HFFc6 (cell line): ENCODE data around the gene ZNF74. TPM values are rescaled to one million over a fixed set of nuclear protein-coding genes. Genes with fewer than 3 reads are reported as not detected.

Experiments used
- DNase-seq: peaks from one replicate; pipeline ENCODE4 v3.0.0-alpha.2; 2018
- H3K27ac Mint-ChIP-seq: 2 replicates; pipeline ENCODE4 v1.8.0; 2020; ENCODE audit warnings: mild to moderate bottlenecking, mixed read lengths
- H3K27me3 Mint-ChIP-seq: 2 replicates; pipeline ENCODE4 v1.8.0; 2021; ENCODE audit warnings: mild to moderate bottlenecking, moderate library complexity, mixed read lengths; ENCODE audit not compliant: insufficient read depth
- H3K36me3 Mint-ChIP-seq: 2 replicates; pipeline ENCODE4 v1.8.0; 2021; ENCODE audit warnings: low read depth, mixed read lengths
- H3K4me1 Mint-ChIP-seq: 2 replicates; pipeline ENCODE4 v1.8.0; 2020; ENCODE audit warnings: low read depth, mixed read lengths
- H3K4me3 Mint-ChIP-seq: 2 replicates; pipeline ENCODE4 v1.8.0; 2020; ENCODE audit warnings: mild to moderate bottlenecking, moderate library complexity, mixed read lengths
- H3K9me3 Mint-ChIP-seq: 2 replicates; pipeline ENCODE4 v1.8.0; 2020; ENCODE audit warnings: mild to moderate bottlenecking, mixed read lengths
- total RNA-seq, 6 experiments: library from RNA; stranded (reverse); fragmentation: NEBNext Ultra II Directional; extraction: Animal tissue kit (Norgen Biotek cat#: 25700); gene quantifications; 2 replicates in 1 of 6; 3 replicates in 5 of 6; pipeline ENCODE4 v1.2.3, GENCODE V29; 2021
- TF ChIP-seq, protein P1 (sequence below): fragments of 200-600 bp; sonication (generic); IDR thresholded peaks from 2 replicates; pipeline ENCODE4 v1.5.0; 2021; ENCODE audit warnings: antibody characterized with exemption, mild to moderate bottlenecking

ZNF74 gene
- total RNA-seq, 6 experiments from 2014 or later = 5.1 to 8.1 (median 6.2) TPM

DNA sequence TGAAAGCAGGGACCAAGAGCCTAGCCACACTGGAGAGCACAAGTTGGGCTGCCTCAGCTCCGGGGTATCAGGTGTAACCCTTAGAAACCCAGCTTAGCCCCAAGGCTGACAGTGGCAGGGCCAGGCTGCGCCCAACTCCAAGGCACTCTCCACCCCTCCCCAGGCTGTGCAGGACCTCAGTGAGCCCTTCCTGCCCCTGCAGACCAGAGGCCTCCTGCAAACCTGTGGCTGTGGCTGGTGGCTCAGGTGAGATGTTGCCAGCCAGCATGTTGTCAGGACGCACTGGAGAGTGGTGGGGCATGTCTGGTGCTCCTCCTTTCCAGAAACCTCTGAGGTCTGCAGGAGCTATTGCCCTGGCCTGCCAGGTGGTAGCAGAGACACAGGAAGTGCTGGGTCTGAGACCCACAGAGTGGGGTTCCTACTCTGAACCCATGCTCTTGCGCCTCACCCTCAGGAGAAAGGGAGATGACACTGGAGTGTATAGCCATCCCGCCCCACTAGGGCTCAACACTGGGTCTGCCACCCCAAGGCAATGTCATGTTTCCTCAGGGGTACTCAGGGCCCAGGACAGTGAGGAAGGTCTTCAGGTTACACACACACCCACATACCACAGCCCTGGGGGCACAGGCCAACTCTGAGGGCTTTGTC, 46.1 kb downstream of the ZNF74 start:
- Mint-ChIP-seq H3K36me3 (peaks cover 5% of the 10 kb centered on the region; the same call in 1 of the 2 replicates), H3K4me1 (peaks cover 37% of the 10 kb centered on the region), H3K27me3 (peaks cover 2% of the 10 kb centered on the region), H3K27ac (no peak overlapping the region), H3K9me3 (no peaks in the 10 kb centered on the region), H3K4me3 (no peak overlapping the region)
- TF ChIP-seq, protein P1, sequence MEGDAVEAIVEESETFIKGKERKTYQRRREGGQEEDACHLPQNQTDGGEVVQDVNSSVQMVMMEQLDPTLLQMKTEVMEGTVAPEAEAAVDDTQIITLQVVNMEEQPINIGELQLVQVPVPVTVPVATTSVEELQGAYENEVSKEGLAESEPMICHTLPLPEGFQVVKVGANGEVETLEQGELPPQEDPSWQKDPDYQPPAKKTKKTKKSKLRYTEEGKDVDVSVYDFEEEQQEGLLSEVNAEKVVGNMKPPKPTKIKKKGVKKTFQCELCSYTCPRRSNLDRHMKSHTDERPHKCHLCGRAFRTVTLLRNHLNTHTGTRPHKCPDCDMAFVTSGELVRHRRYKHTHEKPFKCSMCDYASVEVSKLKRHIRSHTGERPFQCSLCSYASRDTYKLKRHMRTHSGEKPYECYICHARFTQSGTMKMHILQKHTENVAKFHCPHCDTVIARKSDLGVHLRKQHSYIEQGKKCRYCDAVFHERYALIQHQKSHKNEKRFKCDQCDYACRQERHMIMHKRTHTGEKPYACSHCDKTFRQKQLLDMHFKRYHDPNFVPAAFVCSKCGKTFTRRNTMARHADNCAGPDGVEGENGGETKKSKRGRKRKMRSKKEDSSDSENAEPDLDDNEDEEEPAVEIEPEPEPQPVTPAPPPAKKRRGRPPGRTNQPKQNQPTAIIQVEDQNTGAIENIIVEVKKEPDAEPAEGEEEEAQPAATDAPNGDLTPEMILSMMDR = no peak
- DNase-seq = no peak

GRCh38 chr22:20440637-20441591, 47.0 kb downstream of the ZNF74 start:
- DNase-seq = no peak

GRCh38 chr22:20441631-20442484, 47.9 kb downstream of the ZNF74 start:
- H3K4me1 Mint-ChIP-seq = peaks cover 27% of the 10 kb centered on the region
- peak; percentile 56 for DNase-seq
- H3K9me3 Mint-ChIP-seq = no peaks in the 10 kb centered on the region
- TF ChIP-seq, protein P1 = no peak
- H3K27me3 Mint-ChIP-seq = peaks cover 2% of the 10 kb centered on the region
- H3K36me3 Mint-ChIP-seq = peaks cover 4% of the 10 kb centered on the region; the same call in 1 of the 2 replicates
- H3K27ac Mint-ChIP-seq = no peak overlapping the region; the same call in 1 of the 2 replicates
- H3K4me3 Mint-ChIP-seq = no peak overlapping the region

More at GRCh38 chr22:20440637-20441591, 47.0 kb downstream of the ZNF74 start:
- TF ChIP-seq, protein P1 = no peak
- Mint-ChIP-seq H3K4me3 (no peak overlapping the region), H3K4me1 (peaks cover 28% of the 10 kb centered on the region), H3K9me3 (no peaks in the 10 kb centered on the region), H3K27me3 (peaks cover 2% of the 10 kb centered on the region), H3K36me3 (peaks cover 5% of the 10 kb centered on the region; the same call in 1 of the 2 replicates), H3K27ac (no peak overlapping the region)

- TF ChIP-seq, protein P1 = no peak
- Mint-ChIP-seq H3K9me3 (no peaks in the 10 kb centered on the region), H3K4me1 (peaks cover 27% of the 10 kb centered on the region), H3K27me3 (peaks cover 2% of the 10 kb centered on the region), H3K36me3 (no peaks in the 10 kb centered on the region), H3K4me3 (no peak overlapping the region), H3K27ac (peak overlapping the region; percentile 5; the same call in 1 of the 2 replicates)
- no peak for DNase-seq
Measured at GRCh38 chr22:20442485-20443284, 48.7 kb downstream of the ZNF74 start.
